B cell (primary cell): ENCODE measurements around the gene CELA2A. TPM values are rescaled to one million over a fixed set of nuclear protein-coding genes. Genes with fewer than 3 reads are reported as not detected.

Experiments used
- ATAC-seq: fragments of 200-7000 bp; cut with Tn5 transposase; one replicate; pipeline ENCODE4 v1.10.0; 2021; ENCODE audit warnings: low read depth, mild to moderate bottlenecking, moderate number of reproducible peaks, moderate library complexity
- CTCF ChIA-PET: fragments of 350-600 bp; sonication (Branson Sonifier 250); formaldehyde crosslinking; loops from one replicate; lab custom pipeline; 2021; ENCODE audit warnings: antibody characterized with exemption, inconsistent platforms; lab: Charles Lee
- POLR2A ChIA-PET: fragments of 350-600 bp; sonication (Branson Sonifier 250); formaldehyde crosslinking; loops from one replicate; lab custom pipeline; 2021; ENCODE audit warnings: antibody characterized with exemption; lab: Charles Lee
- DNase-seq: peaks from one replicate; pipeline ENCODE4 v3.0.0; 2013
- H2AFZ ChIP-seq: 2 replicates; pipeline ENCODE4 v1.6.1; 2012; ENCODE audit warnings: mild to moderate bottlenecking, low read depth, low read length; ENCODE audit not compliant: insufficient read depth, poor library complexity, severe bottlenecking
- H3K27ac ChIP-seq, 2 donors: 1 replicate in 1 of 2; 2 replicates in 1 of 2; pipeline ENCODE4 v1.5.1; 2012 to 2013; ENCODE audit warnings: low read length in 2 of 2, mild to moderate bottlenecking in 2 of 2, moderate library complexity in 1 of 2
- H3K27me3 ChIP-seq, 4 experiments: fragments of 200-600 bp in 1 of 4; sonication (generic) in 1 of 4; replicated peaks in 1 of 4; 1 replicate in 2 of 4; 2 replicates in 2 of 4; pipeline versions ENCODE4 v1.6.1 to v1.7.0; 2013 to 2016; ENCODE audit warnings: low read length in 3 of 4, mild to moderate bottlenecking in 2 of 4, mixed read lengths in 1 of 4, moderate library complexity in 1 of 4; ENCODE audit not compliant: insufficient read depth in 4 of 4, control insufficient read depth in 3 of 4; ENCODE audit errors: control extremely low read depth in 1 of 4
- H3K36me3 ChIP-seq, 2 experiments: replicated peaks in 1 of 2; 1 replicate in 1 of 2; 2 replicates in 1 of 2; pipeline versions ENCODE4 v1.6.1 to v1.7.1; 2013; ENCODE audit warnings: low read length in 1 of 2; ENCODE audit not compliant: insufficient read depth in 2 of 2, control insufficient read depth in 1 of 2; ENCODE audit errors: control extremely low read depth in 1 of 2, extremely low read depth in 1 of 2
- H3K4me1 ChIP-seq, 2 donors: fragments of 200-600 bp in 1 of 2; sonication (generic) in 1 of 2; 1 replicate in 1 of 2; 2 replicates in 1 of 2; pipeline versions ENCODE4 v1.5.1 to v1.6.1; 2013 to 2017; ENCODE audit warnings: low read length in 2 of 2; ENCODE audit not compliant: control insufficient read depth in 2 of 2, insufficient read depth in 2 of 2
- H3K4me2 ChIP-seq: replicated peaks from 2 replicates; pipeline ENCODE3; 2012; ENCODE audit warnings: mild to moderate bottlenecking, low read depth, low read length; ENCODE audit not compliant: poor library complexity, severe bottlenecking
- H3K4me3 ChIP-seq, 5 experiments: fragments of 200-600 bp in 1 of 5; sonication (generic) in 1 of 5; 1 replicate in 3 of 5; 2 replicates in 2 of 5; pipeline versions ENCODE4 v1.5.1 to v1.7.0; 2011 to 2016; ENCODE audit warnings: low read length in 4 of 5, mild to moderate bottlenecking in 4 of 5, low read depth in 2 of 5, control low read depth in 1 of 5, moderate library complexity in 1 of 5; ENCODE audit not compliant: insufficient read depth in 1 of 5; ENCODE audit errors: control extremely low read depth in 1 of 5, extremely low read depth in 1 of 5
- H3K79me2 ChIP-seq: fragments of 200-600 bp; sonication (generic); one replicate; pipeline ENCODE4 v1.6.0; 2016; ENCODE audit warnings: low read length; ENCODE audit not compliant: control insufficient read depth, insufficient read depth
- H3K9ac ChIP-seq: fragments of 200-600 bp; sonication (generic); 2 replicates; pipeline ENCODE4 v1.6.1; 2017; ENCODE audit warnings: mild to moderate bottlenecking, low read length, moderate library complexity
- H3K9me3 ChIP-seq, 3 donors: one replicate each; pipeline versions ENCODE4 v1.6.1 to v1.7.1; 2013; ENCODE audit warnings: low read length in 2 of 3; ENCODE audit not compliant: control insufficient read depth in 2 of 3, insufficient read depth in 1 of 3; ENCODE audit errors: control extremely low read depth in 1 of 3
- H4K20me1 ChIP-seq: 2 replicates; pipeline ENCODE4 v1.6.0; 2012; ENCODE audit warnings: mild to moderate bottlenecking, low read length; ENCODE audit not compliant: insufficient read depth, control insufficient read depth, poor library complexity, severe bottlenecking
- H3K27ac Mint-ChIP-seq: one replicate; pipeline ENCODE4 v1.8.0; 2021; ENCODE audit warnings: mixed read lengths
- H3K27me3 Mint-ChIP-seq: one replicate; pipeline ENCODE4 v1.8.0; 2021; ENCODE audit warnings: mixed read lengths
- H3K4me1 Mint-ChIP-seq: one replicate; pipeline ENCODE4 v1.8.0; 2021; ENCODE audit warnings: mixed read lengths
- H3K4me3 Mint-ChIP-seq: one replicate; pipeline ENCODE4 v1.8.0; 2021; ENCODE audit warnings: mixed read lengths
- H3K9me3 Mint-ChIP-seq: one replicate; pipeline ENCODE4 v1.8.0; 2022; ENCODE audit warnings: mixed read lengths; ENCODE audit not compliant: insufficient read depth
- CTCF ChIP-seq: fragments of 200-600 bp; IDR thresholded peaks from one replicate; pipeline ENCODE4 v1.8.0; 2022; ENCODE audit warnings: antibody characterized with exemption, mild to moderate bottlenecking
- EZH2 ChIP-seq: IDR thresholded peaks from 2 replicates; pipeline ENCODE4 v1.6.1; 2012; ENCODE audit warnings: borderline replicate concordance, low read depth, mild to moderate bottlenecking, moderate library complexity, low read length; ENCODE audit not compliant: insufficient read depth, poor library complexity, severe bottlenecking
- WGBS: methylation state at CpG from one replicate; pipeline ENCODE4 v1.1.5; 2013; ENCODE audit warnings: missing lambda C conversion rate; ENCODE audit not compliant: insufficient coverage; 5-methylcytosine and 5-hydroxymethylcytosine counted together
- intact Hi-C: fragments of 100-400 bp; cut with micrococcal nuclease; formaldehyde crosslinking; loops from one replicate; pipeline ENCODE4 v1.10.0; 2022
- polyA plus RNA-seq: library from polyadenylated mRNA; depleted of rRNA; stranded (reverse); fragments of >200 nt; gene quantifications from 2 replicates; pipeline ENCODE4 v1.2.3, GENCODE V29; 2012
- total RNA-seq, 2 donors: library from RNA; stranded (reverse); fragments of 120-200 nt in 1 of 2; gene quantifications; 1 replicate in 1 of 2; 2 replicates in 1 of 2; pipeline versions ENCODE4 v1.2.3 to v1.2.4, GENCODE V29; 2013 to 2022

CELA2A gene
- total and polyA plus RNA-seq, 2 donors (not counting 1 experiment from before 2014, with no cell fraction given): not detected

DNA sequence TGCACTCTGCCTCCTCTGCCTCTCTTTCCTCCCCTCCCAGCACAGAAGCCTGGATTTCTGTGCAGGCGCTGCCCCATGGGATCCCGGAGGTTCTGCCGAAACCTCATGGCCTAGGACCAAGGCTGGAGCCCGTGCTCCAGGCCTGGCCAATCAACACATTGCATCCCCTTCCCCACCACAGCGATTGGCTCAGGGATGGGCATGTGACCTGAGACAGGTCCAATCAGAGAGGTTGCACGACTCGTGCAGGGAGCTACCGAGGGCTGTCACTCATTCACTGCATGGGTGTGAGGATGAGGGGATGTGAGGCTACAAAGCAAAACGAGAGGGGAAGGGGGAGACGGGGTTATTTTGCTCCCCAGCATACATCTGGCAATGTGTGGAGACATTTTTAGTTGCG lies 16.1 kb downstream of the CELA2A start:
- H3K4me3 Mint-ChIP-seq: no peak overlapping the region
- no peak overlapping the region for H3K9ac ChIP-seq
- H3K79me2 ChIP-seq: no peaks in the 10 kb centered on the region
- 93% methylated on average over 9 of the region's 11 CpGs for WGBS
- TF ChIP-seq EZH2 (no peak), CTCF (no peak)
- ChIA-PET POLR2A (no interaction called here), CTCF (no interaction called here)
- DNase-seq: no peak
- no peaks in the 10 kb centered on the region for H3K4me1 Mint-ChIP-seq
- H3K4me2 ChIP-seq: no peak overlapping the region
- no peak overlapping the region for H3K27ac Mint-ChIP-seq
- peaks cover 0 to 2% (median 0%) of the 10 kb centered on the region in 3 donors for H3K9me3 ChIP-seq
- H3K27me3 ChIP-seq: no peaks in the 10 kb centered on the region
- H3K4me3 ChIP-seq: no peak overlapping the region
- H3K4me1 ChIP-seq: no peaks in the 10 kb centered on the region
- H3K27ac ChIP-seq: no peak overlapping the region
- no peaks in the 10 kb centered on the region for H3K27me3 Mint-ChIP-seq
- H3K36me3 ChIP-seq: no peaks in the 10 kb centered on the region
- intact Hi-C loops: no loop called here
- no peak overlapping the region for H2AFZ ChIP-seq
- H3K9me3 Mint-ChIP-seq: no peaks in the 10 kb centered on the region
- no peaks in the 10 kb centered on the region for H4K20me1 ChIP-seq
- ATAC-seq: no peak

DNA sequence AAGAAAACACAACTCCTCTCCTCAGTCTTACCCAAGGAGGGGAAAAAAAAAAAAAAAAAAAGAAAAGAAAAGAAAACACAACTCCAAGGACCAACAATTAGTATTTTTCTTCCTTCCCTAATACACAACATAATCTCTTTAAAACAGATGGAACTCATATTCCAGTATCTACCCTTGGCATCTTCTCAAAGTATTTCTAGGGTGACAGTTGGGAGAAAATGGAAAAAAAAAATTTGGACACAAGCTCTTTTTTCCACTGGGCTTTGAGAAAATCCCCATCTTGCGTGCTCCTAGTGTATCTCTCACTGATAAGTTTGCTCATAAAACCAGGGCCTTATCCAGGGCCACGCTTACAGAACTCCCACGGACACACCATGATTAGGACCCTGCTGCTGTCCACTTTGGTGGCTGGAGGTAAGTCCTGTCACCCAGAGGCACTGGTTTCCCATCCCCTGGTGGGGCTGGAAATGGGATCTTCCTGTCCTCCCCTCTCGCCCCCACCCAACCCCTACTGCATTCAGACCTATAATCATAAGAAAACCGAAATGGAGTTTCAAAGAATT lies 19.3 kb downstream of the CELA2A start, which contains the start of gene CELA2B:
TSS of gene CELA2B (plus strand) at position 353 of the 563 bp plus-strand sequence. CDS start at position 375, 22 bp downstream.
- Mint-ChIP-seq H3K4me3 (no peak within 1 kb of the TSS), H3K9me3 (no peaks in the 10 kb centered on the region), H3K4me1 (no peaks in the 10 kb centered on the region), H3K27me3 (no peaks in the 10 kb centered on the region), H3K27ac (no peak within 1 kb of the TSS)
- Histone ChIP-seq H2AFZ (no peak within 1 kb of the TSS), H3K4me1 (no peaks in the 10 kb centered on the region), H3K27me3 (no peaks in the 10 kb centered on the region), H3K79me2 (no peaks in the 10 kb centered on the region), H3K36me3 (no peaks in the 10 kb centered on the region), H4K20me1 (no peaks in the 10 kb centered on the region), H3K4me3 (no peak within 1 kb of the TSS), H3K27ac (no peak within 1 kb of the TSS), H3K9ac (no peak within 1 kb of the TSS), H3K9me3 (peaks cover 0 to 2% (median 0%) of the 10 kb centered on the region in 3 donors), H3K4me2 (no peak within 1 kb of the TSS)
- no peak for DNase-seq
- intact Hi-C loops: no loop called here
- TF ChIP-seq CTCF (no peak), EZH2 (no peak)
- no peak for ATAC-seq
- WGBS: 100% methylated on average over 3 of the region's 5 CpGs
- POLR2A ChIA-PET: no interaction called here
- CTCF ChIA-PET: no interaction called here
